ENCODE data around the gene PMM2. TPM values are rescaled to one million over a fixed set of nuclear protein-coding genes. Genes with fewer than 3 reads are reported as not detected.

Gene PMM2
- total and polyA plus RNA-seq, 2 donors (not counting 3 experiments of a cell fraction or from before 2014, with no cell fraction given), result 29.0 to 61.3 TPM

- Histone ChIP-seq H4K20me1 (replicated peaks; ENCODE audit: control insufficient read depth, extremely low read depth, insufficient read depth, low read length) (no peaks in the 10 kb centered on the region), H3K36me3 (ENCODE audit: control insufficient read depth in 2 of 2, extremely low read depth in 1 of 2, insufficient read depth in 2 of 2, low read length in 2 of 2) (peaks cover 5 to 31% of the 10 kb centered on the region in 2 experiments), H3K4me3 (replicated peaks in 1 of 3; ENCODE audit: insufficient read depth in 1 of 3, low read depth in 1 of 3, low read length in 3 of 3) (no peak overlapping the region), H3K27ac (ENCODE audit: insufficient read depth, low read depth, low read length) (peak overlapping the region; percentile 27), H2AFZ (ENCODE audit: low read depth, low read length) (no peak overlapping the region), H3K9me3 (replicated peaks; ENCODE audit: control insufficient read depth, insufficient read depth, low read length) (no peaks in the 10 kb centered on the region), H3K79me2 (ENCODE audit: control insufficient read depth, insufficient read depth, low read length) (peaks cover 7% of the 10 kb centered on the region), H3K9me1 (replicated peaks; ENCODE audit: control insufficient read depth, extremely low read depth, insufficient read depth, low read length) (no peaks in the 10 kb centered on the region), H3K4me2 (ENCODE audit: insufficient read depth, low read length) (peak overlapping the region; percentile 4), H3K27me3 (ENCODE audit: control insufficient read depth in 2 of 2, insufficient read depth in 2 of 2, low read length in 2 of 2) (no peaks in the 10 kb centered on the region), H3K4me1 (ENCODE audit: control insufficient read depth, extremely low read depth, insufficient read depth, low read length) (peaks cover 23% of the 10 kb centered on the region), H3K9ac (replicated peaks; ENCODE audit: extremely low read depth, insufficient read depth, low read length) (no peak overlapping the region)
- intact Hi-C loops (cut with micrococcal nuclease) (loop anchor here (1.0 kb wide), 1 partner anchor 19 kb away; the partner anchor contains the start of gene CARHSP1), dilution Hi-C loops (cut with MboI; ENCODE audit: extremely low pct_ligation_motif_present, low sequenced_read_pairs) (no loop called here)
- CTCF ChIA-PET, result interaction anchor here (0.9 to 2.7 kb wide), 5 partner anchors 10 to 59 kb away, joined by 3 to 8 read pairs (median 3); partner anchors contain the start of gene CARHSP1
- DNase-seq (ENCODE audit: low read depth, low spot score) (peak; percentile 87), FAIRE-seq (peak; percentile 100)
- BruUV-seq (replicated peaks), result no TSS peak
- POLR2A ChIA-PET, result interaction anchor here (0.6 to 1.4 kb wide), 4 partner anchors 16 to 23 kb away, joined by 3 to 9 read pairs (median 3); partner anchors contain the start of gene CARHSP1
- TF ChIP-seq GATA2 (IDR thresholded peaks at IDR 0.05; ENCODE audit: insufficient read depth, insufficient read length, low read depth, low read length) (no peak), FOS (IDR thresholded peaks at IDR 0.05; ENCODE audit: borderline replicate concordance, insufficient read depth, low read length) (peak; percentile 65), MYC (IDR thresholded peaks at IDR 0.05; ENCODE audit: low read depth, low read length) (peak; percentile 66), POLR2A (IDR thresholded peaks at IDR 0.05; ENCODE audit: low read depth, low read length) (peak; percentile 62), JUN (IDR thresholded peaks at IDR 0.05; ENCODE audit: borderline replicate concordance, insufficient read depth, insufficient read length, low read depth) (peak; percentile 53), POLR2AphosphoS5 (IDR thresholded peaks at IDR 0.05; ENCODE audit: insufficient read depth, low read depth, low read length) (peak; percentile 97), MAX (IDR thresholded peaks at IDR 0.05; ENCODE audit: insufficient read depth, insufficient read length) (no peak), EZH2 (IDR thresholded peaks at IDR 0.05; ENCODE audit: borderline replicate concordance, low read depth, low read length, severe bottlenecking) (no peak), CTCF (IDR thresholded peaks at IDR 0.05; ENCODE audit: extremely low read depth in 1 of 2, insufficient read depth in 1 of 2, low read depth in 1 of 2, low read length in 2 of 2) (no peak)
These were observed 52.7 kb downstream of the PMM2 start for GRCh38 chr16:8850279-8850885.
